Measurements from ENCODE around the gene PALLD. TPM values are rescaled to one million over a fixed set of nuclear protein-coding genes. Genes with fewer than 3 reads are reported as not detected.
"Not testable (repeated sequence)": the region's sequence is repeated elsewhere in the genome, so short reads cannot be mapped to it uniquely, and the experiment has no call there.

Gene PALLD
- total RNA-seq, 1 donor from 2014 or later, result 22.9 TPM

DNA sequence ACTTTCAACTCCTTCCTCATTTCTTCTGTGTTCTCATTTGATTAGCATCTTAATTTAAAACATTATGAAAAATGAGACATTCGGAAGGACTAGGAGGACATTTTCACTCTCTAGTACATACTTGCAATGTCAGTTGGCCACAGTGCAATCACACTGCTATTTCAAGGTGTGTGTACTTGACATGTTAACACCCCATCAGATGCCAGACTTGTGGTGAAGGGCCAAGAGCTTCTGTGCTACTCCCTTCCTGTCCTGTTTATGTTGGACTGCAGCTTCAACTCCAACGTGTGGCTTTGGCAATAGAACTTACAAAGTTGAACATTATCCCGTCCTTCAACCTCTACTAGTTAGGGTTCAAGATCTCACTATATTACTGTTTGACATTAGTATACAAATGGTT, 221.0 kb downstream of the PALLD start:
- peaks cover 8% of the 10 kb centered on the region for H3K4me1 Mint-ChIP-seq (ENCODE audit: low read depth)
- intact Hi-C loops (cut with micrococcal nuclease), result loop anchor here (10.0 kb wide), 1 partner anchor 287 kb away; no protein-coding TSS in a partner anchor
- H3K36me3 Mint-ChIP-seq (ENCODE audit: low read depth), result peaks cover 1% of the 10 kb centered on the region
- H3K27me3 Mint-ChIP-seq (ENCODE audit: insufficient read depth), result no peaks in the 10 kb centered on the region
- H3K9me3 Mint-ChIP-seq, result no peaks in the 10 kb centered on the region
- no peak overlapping the region for H3K4me3 Mint-ChIP-seq
- H3K27ac Mint-ChIP-seq, result no peak overlapping the region
- no peak for DNase-seq (ENCODE audit: low spot score)

DNA sequence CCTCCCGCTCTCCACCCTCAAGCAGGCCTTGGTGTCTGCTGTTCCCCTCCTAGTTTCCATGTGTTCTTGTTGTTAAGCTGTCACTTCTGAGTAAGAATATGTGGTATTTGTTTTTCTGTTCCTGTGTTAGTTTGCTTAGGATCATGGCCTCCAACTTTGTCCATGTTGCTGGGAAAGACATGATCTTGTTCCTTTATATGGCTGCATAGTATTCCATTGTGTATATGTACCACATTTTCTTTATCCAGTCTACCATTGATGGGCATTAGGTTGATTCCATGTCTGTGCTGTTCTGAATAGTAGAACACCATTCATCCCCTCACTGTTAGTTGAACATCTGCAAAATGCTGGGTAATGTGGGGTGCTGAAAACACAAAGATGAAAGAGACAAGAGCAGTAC, 222.9 kb downstream of the PALLD start:
- no peak overlapping the region for H3K27ac Mint-ChIP-seq
- no peak overlapping the region for H3K4me3 Mint-ChIP-seq
- no peaks in the 10 kb centered on the region for H3K27me3 Mint-ChIP-seq (ENCODE audit: insufficient read depth)
- no peaks in the 10 kb centered on the region for H3K9me3 Mint-ChIP-seq
- intact Hi-C loops (cut with micrococcal nuclease), result loop anchor here (10.0 kb wide), 2 partner anchors 205 to 285 kb away; no protein-coding TSS in a partner anchor
- no peak for DNase-seq (ENCODE audit: low spot score)
- H3K36me3 Mint-ChIP-seq (ENCODE audit: low read depth), result peaks cover 1% of the 10 kb centered on the region
- peaks cover 19% of the 10 kb centered on the region for H3K4me1 Mint-ChIP-seq (ENCODE audit: low read depth)

- Mint-ChIP-seq H3K27me3 (ENCODE audit: insufficient read depth) (no peaks in the 10 kb centered on the region), H3K4me1 (ENCODE audit: low read depth) (peaks cover 23% of the 10 kb centered on the region), H3K9me3 (no peaks in the 10 kb centered on the region), H3K36me3 (ENCODE audit: low read depth) (peaks cover 1% of the 10 kb centered on the region), H3K27ac (no peak overlapping the region), H3K4me3 (no peak overlapping the region)
- no peak for DNase-seq (ENCODE audit: low spot score)
- intact Hi-C loops (cut with micrococcal nuclease), result loop anchor here (10.0 kb wide), 1 partner anchor 206 kb away; no protein-coding TSS in a partner anchor
Measured at GRCh38 chr4:168720396-168720900, 223.6 kb downstream of the PALLD start.

DNA sequence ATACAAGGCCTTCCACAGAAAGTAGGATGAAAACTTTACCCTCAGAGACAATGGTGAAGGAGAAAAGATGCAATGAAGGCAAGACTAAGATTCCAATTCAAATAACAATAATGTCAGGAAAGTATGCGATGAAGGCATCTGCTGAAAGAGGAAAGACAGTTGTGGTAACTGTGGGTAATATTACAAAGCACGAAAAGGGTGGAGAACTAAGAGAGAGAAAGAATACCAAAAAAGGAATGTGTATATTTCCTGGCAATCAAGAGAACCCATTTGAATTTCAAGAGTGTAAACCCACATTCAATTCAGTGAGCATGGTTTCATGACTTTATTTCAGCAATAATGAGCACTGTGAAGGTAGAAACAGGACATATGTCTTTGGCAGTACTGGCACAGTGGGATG, 225.5 kb downstream of the PALLD start:
- peaks cover 4% of the 10 kb centered on the region for H3K27me3 Mint-ChIP-seq (ENCODE audit: insufficient read depth)
- intact Hi-C loops (cut with micrococcal nuclease), result loop anchor here (10.0 kb wide), 1 partner anchor 208 kb away; no protein-coding TSS in a partner anchor
- DNase-seq (ENCODE audit: low spot score), result no peak
- H3K4me1 Mint-ChIP-seq (ENCODE audit: low read depth), result peaks cover 23% of the 10 kb centered on the region
- H3K36me3 Mint-ChIP-seq (ENCODE audit: low read depth), result peaks cover 1% of the 10 kb centered on the region
- H3K9me3 Mint-ChIP-seq, result peaks cover 4% of the 10 kb centered on the region
- peak overlapping the region; percentile 38 for H3K4me3 Mint-ChIP-seq
- peak overlapping the region; percentile 9 for H3K27ac Mint-ChIP-seq

- Mint-ChIP-seq H3K36me3 (ENCODE audit: low read depth) (peaks cover 1% of the 10 kb centered on the region), H3K4me3 (peak overlapping the region; percentile 25), H3K4me1 (ENCODE audit: low read depth) (peaks cover 23% of the 10 kb centered on the region), H3K27ac (peak overlapping the region; percentile 33), H3K9me3 (peaks cover 7% of the 10 kb centered on the region), H3K27me3 (ENCODE audit: insufficient read depth) (peaks cover 4% of the 10 kb centered on the region)
- intact Hi-C loops (cut with micrococcal nuclease), result loop anchor here (10.0 kb wide), 1 partner anchor 208 kb away; no protein-coding TSS in a partner anchor
- DNase-seq (ENCODE audit: low spot score), result no peak
Measured at GRCh38 chr4:168723020-168723419, 226.2 kb downstream of the PALLD start.

DNA sequence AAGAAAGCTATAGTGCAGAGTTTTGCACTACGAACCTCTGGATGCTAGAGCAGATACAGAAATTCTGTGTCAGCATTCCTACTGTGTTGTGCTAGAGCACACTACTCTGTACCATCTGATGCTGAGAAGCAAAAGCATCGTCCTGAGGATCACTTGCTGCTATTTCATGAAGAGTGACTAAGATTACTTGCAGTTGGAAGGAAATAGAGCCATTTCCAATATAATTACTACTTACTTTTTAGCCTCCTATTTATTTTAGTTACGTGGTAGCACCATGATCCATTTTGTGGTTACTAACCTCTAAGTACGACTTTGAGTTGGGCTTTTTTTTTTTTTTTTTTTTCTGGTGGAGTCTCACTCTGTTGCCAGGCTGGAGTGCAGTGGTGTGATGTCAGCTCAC, 226.7 kb downstream of the PALLD start:
- intact Hi-C loops (cut with micrococcal nuclease), result loop anchor here (10.0 kb wide), 1 partner anchor 209 kb away; no protein-coding TSS in a partner anchor
- Mint-ChIP-seq H3K36me3 (ENCODE audit: low read depth) (peaks cover 1% of the 10 kb centered on the region), H3K4me1 (ENCODE audit: low read depth) (peaks cover 23% of the 10 kb centered on the region), H3K27ac (no peak overlapping the region), H3K9me3 (peaks cover 7% of the 10 kb centered on the region), H3K4me3 (no peak overlapping the region), H3K27me3 (ENCODE audit: insufficient read depth) (peaks cover 8% of the 10 kb centered on the region)
- DNase-seq (ENCODE audit: low spot score), result no peak

DNA sequence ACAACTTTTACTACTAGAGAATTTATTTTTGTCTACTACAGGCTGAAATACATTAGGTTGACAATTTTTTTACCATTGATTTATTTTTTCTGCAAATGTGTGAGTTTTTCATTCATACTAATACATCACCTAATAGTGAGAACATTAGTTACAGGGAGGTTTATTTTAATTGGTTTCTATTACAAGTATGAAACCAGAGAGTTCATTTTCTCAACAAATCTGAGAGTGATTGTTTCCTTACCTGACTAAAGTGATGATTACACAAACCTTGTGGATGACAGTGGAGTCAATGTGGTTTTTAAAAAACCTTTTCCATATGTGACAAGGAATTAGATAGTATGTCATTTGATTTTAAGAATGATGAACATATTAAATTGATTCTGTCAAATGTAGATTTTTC, 227.4 kb downstream of the PALLD start:
- H3K36me3 Mint-ChIP-seq (ENCODE audit: low read depth), result peaks cover 1% of the 10 kb centered on the region
- no peak overlapping the region for H3K4me3 Mint-ChIP-seq
- no peak overlapping the region for H3K27ac Mint-ChIP-seq
- peaks cover 7% of the 10 kb centered on the region for H3K9me3 Mint-ChIP-seq
- peaks cover 9% of the 10 kb centered on the region for H3K27me3 Mint-ChIP-seq (ENCODE audit: insufficient read depth)
- intact Hi-C loops (cut with micrococcal nuclease), result loop anchor here (10.0 kb wide), 1 partner anchor 209 kb away; no protein-coding TSS in a partner anchor
- peaks cover 23% of the 10 kb centered on the region for H3K4me1 Mint-ChIP-seq (ENCODE audit: low read depth)
- DNase-seq (ENCODE audit: low spot score), result no peak

DNA sequence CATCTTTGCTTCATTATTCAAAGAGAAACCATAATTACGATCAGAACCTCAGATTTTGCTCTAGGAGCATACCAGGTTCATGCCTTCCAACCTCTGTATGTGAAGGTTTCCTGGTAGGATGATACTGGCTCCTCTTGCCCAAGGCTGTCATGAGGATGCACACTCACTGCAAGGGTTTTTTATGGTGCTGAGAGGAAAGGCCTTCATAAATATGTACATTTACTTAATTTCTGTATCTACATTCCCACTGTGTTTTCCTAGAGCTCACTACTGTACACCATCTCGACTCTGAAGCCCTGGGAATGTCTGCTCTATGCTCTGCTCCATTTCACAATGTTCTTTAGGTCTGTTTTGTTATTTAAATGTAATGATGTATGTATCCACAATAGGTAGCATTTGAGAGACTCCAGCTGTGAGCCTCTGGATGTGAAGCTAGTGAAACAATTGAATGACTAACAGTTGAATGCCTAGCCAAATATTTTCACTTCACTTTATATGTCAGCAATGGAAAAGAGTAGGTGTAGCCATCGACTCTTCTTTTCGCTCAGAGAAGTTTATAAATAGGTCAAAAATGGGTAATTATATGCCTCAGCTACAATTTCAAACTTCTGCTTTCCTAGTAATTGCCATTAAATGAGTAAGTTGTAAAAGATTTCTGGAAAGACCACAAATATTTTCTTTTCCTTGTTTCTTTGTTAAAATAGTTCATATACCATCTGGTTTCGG, 228.0 kb downstream of the PALLD start:
- peaks cover 1% of the 10 kb centered on the region for H3K36me3 Mint-ChIP-seq (ENCODE audit: low read depth)
- peak overlapping the region; percentile 10 for H3K27ac Mint-ChIP-seq
- peaks cover 7% of the 10 kb centered on the region for H3K9me3 Mint-ChIP-seq
- no peak overlapping the region for H3K4me3 Mint-ChIP-seq
- peaks cover 23% of the 10 kb centered on the region for H3K4me1 Mint-ChIP-seq (ENCODE audit: low read depth)
- DNase-seq (ENCODE audit: low spot score), result no peak
- H3K27me3 Mint-ChIP-seq (ENCODE audit: insufficient read depth), result peaks cover 9% of the 10 kb centered on the region
- intact Hi-C loops (cut with micrococcal nuclease), result loop anchor here (5.0 to 10.0 kb wide), 2 partner anchors 142 to 210 kb away; no protein-coding TSS in a partner anchor

DNA sequence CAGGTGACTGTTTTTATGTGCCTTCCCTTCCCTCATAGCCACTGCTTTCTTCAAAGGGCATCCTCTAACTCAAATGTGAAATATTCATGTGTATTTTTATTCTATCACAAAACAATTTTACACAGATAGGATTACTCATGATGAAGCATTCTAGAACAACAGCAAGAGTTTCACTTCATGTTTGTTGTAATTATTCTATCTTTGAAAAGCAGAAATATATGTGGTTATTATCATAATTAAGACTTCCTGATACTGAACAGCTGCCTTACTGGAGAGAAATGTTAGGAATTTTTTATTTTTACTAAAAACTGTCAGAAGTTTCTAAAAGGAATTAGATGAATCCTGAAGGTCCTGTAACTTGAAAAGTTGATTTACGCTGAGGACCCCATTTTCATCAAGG, 229.1 kb downstream of the PALLD start:
- intact Hi-C loops (cut with micrococcal nuclease), result loop anchor here (5.0 to 10.0 kb wide), 2 partner anchors 141 to 211 kb away; no protein-coding TSS in a partner anchor
- Mint-ChIP-seq H3K4me1 (ENCODE audit: low read depth) (peaks cover 23% of the 10 kb centered on the region), H3K27ac (no peak overlapping the region), H3K36me3 (ENCODE audit: low read depth) (peaks cover 1% of the 10 kb centered on the region), H3K27me3 (ENCODE audit: insufficient read depth) (peaks cover 10% of the 10 kb centered on the region), H3K4me3 (no peak overlapping the region), H3K9me3 (peaks cover 7% of the 10 kb centered on the region)
- no peak for DNase-seq (ENCODE audit: low spot score)

- H3K9me3 Mint-ChIP-seq; H3K4me3 Mint-ChIP-seq; DNase-seq (ENCODE audit: low spot score); H3K27ac Mint-ChIP-seq; H3K36me3 Mint-ChIP-seq (ENCODE audit: low read depth): not testable (repeated sequence)
- Mint-ChIP-seq H3K27me3 (ENCODE audit: insufficient read depth) (peaks cover 13% of the 10 kb centered on the region), H3K4me1 (ENCODE audit: low read depth) (peaks cover 22% of the 10 kb centered on the region)
- intact Hi-C loops (cut with micrococcal nuclease), result loop anchor here (5.0 to 10.0 kb wide), 2 partner anchors 140 to 212 kb away; no protein-coding TSS in a partner anchor
Measured at GRCh38 chr4:168727181-168727580, 230.3 kb downstream of the PALLD start.

DNA sequence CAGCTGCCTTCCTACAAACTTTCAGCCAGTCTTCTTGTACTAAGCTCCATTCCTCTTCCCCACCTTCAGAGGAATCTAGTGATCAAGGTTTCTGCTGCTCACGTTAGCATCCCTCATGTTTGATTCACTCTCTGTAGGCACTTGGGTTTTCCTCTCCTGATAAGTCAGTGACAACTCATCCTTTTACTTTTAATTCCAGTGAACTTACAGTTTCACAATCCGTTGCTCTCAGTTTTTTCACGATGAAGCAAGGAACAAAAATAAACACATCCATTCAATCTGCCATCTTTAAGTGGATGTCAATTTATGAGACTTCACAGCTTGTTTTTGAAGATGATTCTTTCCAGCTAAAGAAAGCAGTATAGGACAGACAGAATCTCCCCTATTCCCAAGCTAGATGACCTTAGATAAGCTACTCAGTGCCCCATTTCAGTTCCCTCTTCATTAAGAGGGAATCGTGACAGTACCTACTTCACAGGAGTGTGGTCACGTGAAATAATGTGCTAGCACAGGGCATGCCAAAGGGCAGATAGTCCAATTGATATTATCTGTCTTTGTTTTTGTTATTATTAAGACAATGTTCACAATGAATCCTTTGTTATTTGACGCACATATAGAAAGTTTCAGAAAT, 234.3 kb downstream of the PALLD start:
- H3K4me3 Mint-ChIP-seq, result no peak overlapping the region
- H3K27me3 Mint-ChIP-seq (ENCODE audit: insufficient read depth), result peaks cover 13% of the 10 kb centered on the region
- H3K9me3 Mint-ChIP-seq, result peaks cover 7% of the 10 kb centered on the region
- DNase-seq (ENCODE audit: low spot score), result no peak
- no peaks in the 10 kb centered on the region for H3K36me3 Mint-ChIP-seq (ENCODE audit: low read depth)
- H3K27ac Mint-ChIP-seq, result no peak overlapping the region
- no peaks in the 10 kb centered on the region for H3K4me1 Mint-ChIP-seq (ENCODE audit: low read depth)
- intact Hi-C loops (cut with micrococcal nuclease), result no loop called here

DNA sequence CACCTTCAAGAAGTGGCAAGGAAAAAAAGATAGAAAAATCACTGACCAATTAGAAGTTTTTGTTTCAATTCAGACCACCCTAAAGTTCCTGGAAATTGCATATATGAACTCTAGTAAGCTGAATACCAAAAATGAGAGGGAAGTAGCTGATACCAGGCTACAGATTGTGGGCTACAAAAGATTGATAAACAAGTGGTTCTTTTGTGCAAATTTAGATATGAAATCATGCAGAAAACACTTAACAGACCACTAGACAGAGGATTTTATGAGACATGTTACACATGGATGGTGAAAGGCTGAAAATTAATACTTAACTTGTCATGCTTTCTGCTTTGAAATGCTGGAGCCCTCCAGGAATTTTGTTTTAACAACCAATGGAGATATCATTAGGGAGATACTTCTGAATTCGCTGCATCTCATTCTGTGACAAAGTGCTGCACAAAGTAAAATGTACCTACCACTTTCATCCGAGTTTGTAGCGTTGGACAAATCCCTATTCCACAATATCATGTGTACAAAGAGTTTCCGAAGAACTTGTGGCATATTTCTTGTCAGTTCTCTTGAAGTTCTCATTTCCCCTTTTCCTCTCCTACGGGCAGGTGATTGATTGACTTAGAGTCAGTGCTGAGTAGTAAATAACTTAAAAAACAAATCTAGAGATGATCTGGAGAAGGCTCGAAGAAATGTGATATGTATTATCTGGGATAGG, 235.0 kb downstream of the PALLD start:
- Mint-ChIP-seq H3K4me1 (ENCODE audit: low read depth) (no peaks in the 10 kb centered on the region), H3K36me3 (ENCODE audit: low read depth) (no peaks in the 10 kb centered on the region)
- no peak for DNase-seq (ENCODE audit: low spot score)

More for the DNA sequence above, 235.0 kb downstream of the PALLD start:
- intact Hi-C loops (cut with micrococcal nuclease), result no loop called here
- Mint-ChIP-seq H3K9me3 (peaks cover 5% of the 10 kb centered on the region), H3K27me3 (ENCODE audit: insufficient read depth) (peaks cover 9% of the 10 kb centered on the region), H3K4me3 (no peak overlapping the region), H3K27ac (no peak overlapping the region)

All from activated T-helper 1 cell treated with anti-CD3 and anti-CD28 coated beads, Interleukin-12 subunit alpha, Interleukin-12 subunit beta, Interleukin-2, Interleukin-4 antibody, amounts not matched to agents 30 ng/mL and 10 ng/mL and 1 ng/mL, durations not matched to agents 14 hours and 24 hours and 36 hours (primary cell).